ENCODE results near the gene CACNG4.

Gene CACNG4

DNA sequence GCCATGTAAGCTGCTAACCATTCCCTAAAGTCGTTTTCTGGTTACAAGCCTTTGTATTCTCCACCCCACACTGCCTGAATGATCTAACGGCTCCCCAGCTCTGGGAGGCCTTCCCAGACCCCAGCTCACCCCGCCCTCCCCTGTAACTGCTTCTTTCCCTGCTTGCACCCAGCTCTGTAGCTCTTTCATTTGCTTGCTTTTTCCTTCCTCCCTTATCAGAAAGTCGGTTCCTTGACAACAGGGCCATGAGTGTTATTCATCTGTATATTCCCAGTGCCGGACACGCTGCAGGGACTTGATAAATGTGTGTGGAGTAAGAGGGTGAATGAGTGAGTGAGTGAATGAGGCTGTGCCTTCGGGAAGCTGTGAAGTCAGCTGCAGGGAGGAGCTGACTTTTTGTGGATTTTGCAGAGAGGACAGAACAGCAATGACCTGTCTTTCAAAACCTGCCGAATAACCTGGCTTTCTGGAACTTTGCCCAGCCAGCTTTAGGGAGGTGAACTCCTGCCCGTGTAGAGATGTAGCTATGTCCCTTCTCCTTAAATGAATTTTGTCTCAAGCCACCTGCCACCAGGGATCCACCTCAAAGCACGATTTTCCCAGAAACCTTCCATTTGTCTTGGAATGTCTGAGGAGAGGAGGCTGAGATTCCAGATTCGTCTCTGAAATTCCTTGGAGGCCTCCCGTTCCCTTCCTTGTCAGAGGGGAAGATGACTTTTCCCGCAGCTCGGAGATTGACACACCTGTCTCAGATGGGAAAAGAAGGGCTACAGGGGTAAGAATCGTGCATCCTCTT, 20.0 kb upstream of the CACNG4 start:
- no peak for DNase-seq (ENCODE audit: low spot score)

DNA sequence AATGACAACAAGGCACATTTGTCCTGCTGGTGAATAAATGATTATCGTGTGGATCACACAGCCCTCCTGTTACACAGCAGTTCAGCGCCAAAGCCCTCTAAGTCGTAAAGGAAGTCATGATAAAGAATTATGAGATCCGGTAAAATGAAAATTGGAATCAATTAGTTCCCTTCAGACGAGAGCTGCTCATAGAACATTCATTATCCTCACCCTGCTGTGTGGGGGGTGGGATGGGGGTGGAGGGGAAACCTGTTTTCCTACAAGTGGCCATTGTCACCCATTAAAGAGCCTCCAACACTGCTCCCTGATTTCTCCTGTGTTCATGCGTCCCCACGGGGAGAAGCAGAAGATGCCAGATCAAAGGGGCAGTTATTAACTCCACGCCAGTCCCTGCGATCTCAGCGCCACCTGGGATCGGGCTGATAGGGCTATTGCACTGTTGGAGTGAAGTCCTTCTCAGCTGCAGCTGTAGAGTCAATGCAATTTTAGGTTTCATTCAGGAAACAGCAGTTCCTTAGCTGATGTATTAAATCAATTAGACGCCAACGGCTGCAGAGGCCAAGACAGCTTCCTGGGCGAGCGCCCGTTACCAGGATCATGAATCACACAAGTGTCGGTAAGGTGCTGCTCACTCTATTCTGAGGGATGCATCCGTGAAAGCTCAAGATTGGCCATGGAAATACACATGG, 19.2 kb upstream of the CACNG4 start:
- DNase-seq (ENCODE audit: low spot score): no peak

DNA sequence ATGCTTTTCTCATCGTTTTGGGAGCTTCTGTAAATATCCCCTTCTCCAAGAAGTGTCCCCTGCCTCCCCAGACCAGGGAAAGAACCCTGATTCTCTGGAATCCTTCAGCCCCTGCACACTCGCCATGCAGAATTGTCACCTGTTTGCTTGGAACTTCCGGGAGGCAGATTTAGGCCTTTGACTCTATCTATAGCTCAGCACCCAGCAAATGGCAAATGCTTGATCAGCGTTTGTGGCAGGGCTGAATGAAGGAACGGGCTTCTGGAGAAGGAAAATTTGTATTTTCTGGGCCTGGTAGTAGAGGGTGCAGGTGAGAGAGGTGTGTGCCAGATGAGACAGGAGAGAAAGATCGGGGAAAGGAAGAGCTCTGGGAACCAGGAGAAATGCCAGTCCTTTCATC, 18.3 kb upstream of the CACNG4 start:
- DNase-seq (ENCODE audit: low spot score): no peak

DNA sequence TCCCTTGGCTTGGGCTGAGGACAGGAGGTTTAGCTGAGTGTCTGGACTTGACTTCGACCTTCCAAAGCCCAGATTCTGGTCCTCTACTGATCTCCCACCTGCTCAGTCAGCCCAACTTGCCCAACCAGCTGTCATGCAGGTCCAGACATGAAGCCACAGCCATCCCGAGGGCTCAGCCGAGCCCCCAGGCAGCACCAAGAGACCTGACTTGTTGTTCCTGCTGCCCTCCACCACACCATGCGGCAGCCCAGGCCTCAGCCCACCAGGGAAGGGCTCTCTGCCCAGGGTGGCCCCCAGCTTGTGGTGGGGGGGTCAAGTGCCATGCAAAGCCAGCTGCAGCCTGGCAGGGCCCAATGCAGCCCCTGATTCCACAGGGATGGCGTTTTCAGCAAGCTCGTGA, 17.2 kb upstream of the CACNG4 start:
- no peak for DNase-seq (ENCODE audit: low spot score)

DNA sequence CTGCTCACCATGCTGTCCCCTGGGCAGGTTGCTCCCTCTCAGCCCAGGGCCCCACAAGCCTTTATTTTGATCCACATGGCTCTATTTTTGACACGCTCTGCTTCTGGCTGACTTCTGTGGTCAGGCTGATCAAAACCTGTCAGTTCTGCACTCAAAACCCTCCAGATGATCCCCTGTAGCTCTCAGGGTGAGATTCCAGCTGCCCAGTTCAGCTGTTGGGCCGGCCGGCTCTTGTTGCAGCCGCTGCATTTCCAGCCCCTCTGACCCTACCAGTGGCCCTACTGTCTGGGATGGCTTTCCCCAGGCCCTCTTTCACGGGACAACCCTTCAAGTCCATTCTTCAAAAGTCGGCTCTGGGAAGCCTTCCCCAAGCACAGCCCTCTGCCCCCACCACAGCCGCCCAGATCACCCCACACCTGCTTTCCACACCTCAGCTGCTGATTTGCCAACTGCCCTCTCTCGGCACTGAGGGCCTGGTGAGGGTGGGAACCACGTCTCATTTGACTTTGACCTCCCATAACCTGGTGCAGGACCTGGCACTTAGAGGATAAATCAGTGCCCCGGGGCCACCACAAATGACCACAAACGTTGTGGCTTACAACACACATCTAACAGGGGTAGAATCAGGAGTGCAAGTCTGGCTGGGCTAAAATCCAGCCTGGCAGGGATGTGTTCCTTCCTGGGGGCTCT, 16.3 kb upstream of the CACNG4 start:
- DNase-seq (ENCODE audit: low spot score): no peak

DNA sequence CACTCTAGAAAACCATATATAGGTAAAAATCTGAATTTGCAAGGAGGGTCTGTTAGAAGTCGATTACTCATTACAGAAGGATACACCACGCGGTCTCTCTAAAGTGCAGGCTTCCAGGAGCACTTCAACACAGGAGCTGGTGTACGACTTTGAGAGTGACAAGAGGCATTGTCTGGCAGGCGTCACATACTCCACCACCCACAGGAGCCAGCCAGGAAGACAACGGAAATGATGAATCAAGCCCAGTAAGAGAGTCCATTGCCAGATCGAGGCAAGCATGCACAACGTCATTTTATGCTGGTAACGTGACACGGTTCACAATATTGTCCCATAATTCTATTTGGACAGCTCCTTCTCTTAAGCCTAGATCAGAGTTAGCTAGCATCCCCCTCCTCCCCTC, 15.0 kb upstream of the CACNG4 start:
- no peak for DNase-seq (ENCODE audit: low spot score)

DNA sequence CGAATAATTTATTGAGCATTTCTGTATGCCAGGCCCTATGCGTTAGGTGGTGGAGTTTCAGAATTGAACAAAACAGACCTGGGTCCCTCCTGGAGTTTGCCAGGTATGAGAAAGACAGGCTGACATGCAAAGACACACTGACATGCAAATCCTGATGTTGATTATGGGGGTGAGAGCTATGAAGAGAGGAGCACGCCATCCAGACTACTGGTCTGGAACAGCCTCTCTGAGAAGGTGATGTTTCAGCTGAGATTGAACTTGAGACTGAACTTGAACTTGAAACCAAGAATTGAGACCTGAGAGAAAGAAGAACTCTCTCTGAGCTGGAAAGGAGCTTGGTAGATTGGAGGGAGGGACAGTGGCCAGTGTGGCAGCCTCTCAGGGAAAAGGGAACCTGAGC, 14.2 kb upstream of the CACNG4 start:
- no peak for DNase-seq (ENCODE audit: low spot score)

DNA sequence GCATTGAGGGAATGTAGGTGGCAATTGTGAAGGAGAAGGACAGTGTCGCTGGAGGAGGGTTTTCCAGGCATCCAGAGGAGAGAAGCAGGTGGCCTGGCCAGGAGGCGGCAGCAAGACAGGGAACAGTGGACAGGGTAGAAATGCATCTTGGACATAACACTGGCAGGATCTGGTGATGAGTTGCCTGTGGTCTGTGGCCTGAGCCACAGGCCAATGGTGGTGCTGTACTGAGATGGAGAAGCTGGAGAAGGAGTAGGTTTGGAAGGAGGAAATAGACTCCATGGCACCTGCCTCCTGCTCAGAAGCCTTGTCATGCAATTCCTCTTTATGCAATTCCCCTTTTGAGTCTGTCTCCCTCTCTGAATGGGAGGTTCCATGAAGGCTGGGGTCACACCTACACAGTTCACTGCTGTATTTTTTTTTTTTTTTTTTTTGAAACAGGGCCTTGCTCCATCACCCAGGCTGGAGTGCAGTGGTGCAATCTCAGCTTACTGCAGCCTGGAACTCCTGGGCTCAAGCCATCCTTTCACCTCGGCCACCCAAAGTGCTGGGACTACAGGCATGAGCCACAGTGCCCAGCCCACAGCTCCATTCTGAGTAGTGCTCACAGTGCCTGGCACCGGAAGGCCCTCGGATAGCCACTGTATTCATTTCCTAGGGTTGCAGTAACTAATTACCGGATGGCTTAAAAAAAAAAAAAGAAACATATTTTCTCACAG, 13.5 kb upstream of the CACNG4 start:
- DNase-seq (ENCODE audit: low spot score): no peak

DNA sequence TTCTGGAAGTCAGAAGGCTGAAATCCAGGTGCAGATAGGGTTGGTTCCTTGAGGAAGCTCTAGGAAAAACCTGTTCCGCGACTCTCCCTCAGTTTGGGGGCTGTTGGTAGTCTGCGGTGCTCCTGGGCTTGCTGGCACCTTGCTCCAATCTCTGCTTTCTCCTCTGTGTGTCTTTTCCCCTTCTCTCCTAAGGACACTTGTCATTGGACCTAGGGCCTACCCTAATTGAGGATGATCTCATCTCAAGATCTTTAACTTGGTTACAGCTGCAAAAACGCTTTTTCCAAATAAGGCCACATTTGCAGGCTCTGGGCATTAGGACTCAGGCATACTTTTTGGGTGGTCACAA, 12.9 kb upstream of the CACNG4 start:
- no peak for DNase-seq (ENCODE audit: low spot score)

DNA sequence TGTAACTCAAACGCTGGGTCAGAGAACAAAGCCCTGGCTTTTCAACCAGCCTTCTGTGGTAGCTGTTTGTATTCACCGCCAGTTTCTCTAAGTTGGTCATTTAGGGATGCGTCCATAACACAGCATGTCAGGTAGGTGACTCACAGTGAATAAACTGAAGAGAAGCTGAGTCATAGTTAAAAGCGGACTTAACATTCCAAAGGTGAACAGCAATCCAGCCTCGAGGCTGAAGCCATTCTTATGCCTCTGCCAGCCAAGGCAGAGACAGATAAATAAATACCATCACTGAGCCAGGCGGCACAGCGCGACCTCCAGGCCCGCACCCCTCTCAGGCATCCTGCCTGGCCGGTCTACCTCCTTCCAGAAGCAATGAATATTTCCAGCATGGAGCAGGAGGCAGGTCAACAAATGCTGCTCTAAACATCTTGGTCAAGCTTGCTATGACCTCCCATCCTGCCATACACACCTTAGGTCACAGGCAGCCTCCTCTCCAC, 12.4 kb upstream of the CACNG4 start:
- no peak for DNase-seq (ENCODE audit: low spot score)

DNA sequence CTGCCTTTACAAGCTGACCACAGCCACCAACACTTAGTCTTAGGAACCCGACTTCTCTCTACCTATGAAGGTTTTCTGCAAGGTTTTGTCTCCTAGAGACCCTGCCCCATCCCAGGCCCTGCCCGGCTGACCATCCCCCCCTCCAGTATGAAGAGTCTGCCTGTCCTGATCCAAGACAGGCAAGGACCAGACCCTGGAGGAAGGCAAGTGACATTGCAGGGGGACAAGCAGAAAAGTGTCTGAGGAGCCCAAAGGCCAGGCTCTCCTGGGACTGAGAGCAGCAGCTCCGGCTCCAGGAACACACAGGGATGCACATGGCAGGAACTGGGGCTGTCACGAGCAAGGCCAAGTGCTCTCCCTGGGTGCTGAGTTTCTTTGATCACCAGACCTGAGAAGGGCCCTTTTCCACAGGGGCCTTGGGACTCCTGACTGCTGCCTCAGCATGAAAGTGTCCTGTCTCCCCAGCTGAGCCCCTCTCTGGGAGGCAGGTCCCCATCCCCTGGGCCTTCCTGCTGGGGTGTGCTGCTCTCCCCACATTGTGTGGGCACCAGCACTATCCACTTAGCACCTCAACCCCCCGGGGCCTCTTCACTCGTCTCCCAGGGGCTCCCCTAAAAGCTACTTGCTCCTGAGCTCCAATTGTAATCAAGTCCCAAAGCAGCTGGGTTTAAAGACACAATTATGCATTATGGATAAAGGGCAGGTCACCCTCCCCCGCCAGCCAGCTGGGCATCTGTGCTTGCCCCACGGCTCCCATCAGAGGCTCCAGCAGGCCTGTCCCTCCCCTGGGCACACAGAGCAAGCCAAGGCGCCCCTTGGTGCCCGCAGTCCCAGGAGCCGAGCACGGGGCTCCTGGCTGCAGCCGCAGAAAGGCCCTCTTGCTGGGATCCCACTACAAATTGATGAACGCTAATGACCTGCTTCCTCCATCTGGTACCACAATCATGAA, 11.6 kb upstream of the CACNG4 start:
- no peak for DNase-seq (ENCODE audit: low spot score)

DNA sequence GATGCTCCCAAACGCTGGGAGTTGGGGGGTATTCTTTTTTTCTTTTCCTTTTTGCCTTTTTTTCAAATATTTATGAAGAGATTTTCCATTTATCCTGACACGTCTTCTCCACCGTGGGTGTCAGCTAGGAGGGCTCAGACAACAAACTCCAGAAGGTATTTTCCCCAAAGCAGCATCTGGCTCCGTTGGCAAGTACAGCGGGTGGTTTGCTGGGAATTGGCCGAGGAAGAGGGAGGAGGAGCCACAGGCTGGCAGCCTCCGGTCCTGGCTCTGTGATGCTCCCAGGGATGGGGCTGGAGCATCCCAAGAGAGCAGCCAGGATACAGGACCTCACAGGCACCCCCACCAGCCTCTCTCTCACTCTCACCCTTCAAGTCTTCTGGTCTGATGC, 10.9 kb upstream of the CACNG4 start:
- DNase-seq (ENCODE audit: low spot score): no peak

DNA sequence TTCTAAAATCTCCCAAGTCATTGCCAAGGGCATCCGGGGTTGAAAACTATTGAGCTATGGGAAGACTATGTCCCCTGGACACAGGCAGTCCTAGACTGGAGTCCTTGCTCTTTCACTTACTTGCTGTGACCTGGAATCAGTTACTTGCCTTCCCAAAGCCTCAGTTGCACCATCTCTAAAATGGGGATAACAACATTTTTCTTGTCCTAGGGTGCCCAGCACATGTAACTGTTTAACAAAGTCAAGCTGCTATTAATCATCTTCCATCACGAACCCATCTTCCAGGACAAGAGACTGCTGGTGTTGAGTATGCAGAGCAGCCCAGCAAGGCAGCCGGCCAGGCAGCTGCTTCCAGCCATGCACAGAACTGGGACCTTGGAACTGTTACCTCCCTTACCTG, 9.9 kb upstream of the CACNG4 start:
- no peak for DNase-seq (ENCODE audit: low spot score)

DNA sequence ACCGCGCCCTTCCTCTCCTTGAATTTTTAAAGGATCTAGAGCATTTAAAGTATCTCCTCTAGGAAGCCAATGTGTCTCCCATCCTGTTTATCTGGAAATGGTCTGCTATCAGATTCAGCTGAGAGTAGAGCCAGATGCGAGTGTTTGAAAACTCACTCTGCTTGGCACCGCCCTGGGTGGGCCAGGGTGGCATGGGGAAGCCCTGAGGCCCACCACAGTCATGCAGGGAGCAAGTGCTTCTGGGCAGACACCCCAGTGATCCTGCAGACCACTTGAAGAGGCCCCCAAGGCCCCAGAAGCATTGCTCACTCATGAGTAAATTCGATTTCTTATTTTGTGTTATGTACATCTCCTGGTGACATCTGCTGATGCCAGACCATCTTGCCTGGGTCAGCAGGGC, 8.7 kb upstream of the CACNG4 start:
- no peak for DNase-seq (ENCODE audit: low spot score)

DNA sequence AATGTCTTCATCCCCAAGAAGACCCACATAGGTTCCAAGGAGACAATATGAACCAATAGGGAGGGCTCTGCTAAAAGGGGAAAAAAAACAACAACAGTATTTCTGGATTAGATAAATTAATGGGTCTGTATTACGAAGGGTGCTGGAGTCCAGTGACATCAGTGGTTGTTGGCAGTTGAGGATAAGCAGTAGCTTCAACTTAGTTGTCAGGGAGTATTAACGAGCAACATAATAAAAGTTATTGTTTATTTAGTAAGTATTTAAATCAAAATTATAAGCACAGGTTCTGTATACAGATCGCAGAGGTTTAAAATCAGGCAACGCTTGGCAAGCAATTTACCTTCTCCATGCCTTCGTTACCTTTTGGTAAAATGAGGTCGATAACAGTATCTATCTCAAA, 7.6 kb upstream of the CACNG4 start:
- DNase-seq (ENCODE audit: low spot score): no peak

DNA sequence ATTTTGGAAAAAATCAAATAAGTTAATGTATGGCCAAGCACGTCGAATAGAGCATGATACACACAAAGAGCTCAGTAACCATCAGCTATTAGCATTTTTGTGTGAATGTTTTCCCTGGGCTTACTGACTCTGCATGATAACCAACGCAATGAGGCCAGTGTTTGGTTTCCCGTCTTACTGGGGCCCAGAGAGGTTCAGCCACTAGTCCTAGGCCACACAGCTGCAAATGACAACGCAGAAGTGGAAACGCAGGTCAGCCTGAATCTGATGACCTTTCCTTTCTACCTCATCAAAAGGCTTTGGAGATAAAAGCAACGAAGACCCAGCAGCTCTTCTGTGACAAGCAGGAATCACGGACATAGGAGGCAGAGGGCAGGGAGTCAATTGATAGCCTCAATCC, 7.2 kb upstream of the CACNG4 start:
- no peak for DNase-seq (ENCODE audit: low spot score)

DNA sequence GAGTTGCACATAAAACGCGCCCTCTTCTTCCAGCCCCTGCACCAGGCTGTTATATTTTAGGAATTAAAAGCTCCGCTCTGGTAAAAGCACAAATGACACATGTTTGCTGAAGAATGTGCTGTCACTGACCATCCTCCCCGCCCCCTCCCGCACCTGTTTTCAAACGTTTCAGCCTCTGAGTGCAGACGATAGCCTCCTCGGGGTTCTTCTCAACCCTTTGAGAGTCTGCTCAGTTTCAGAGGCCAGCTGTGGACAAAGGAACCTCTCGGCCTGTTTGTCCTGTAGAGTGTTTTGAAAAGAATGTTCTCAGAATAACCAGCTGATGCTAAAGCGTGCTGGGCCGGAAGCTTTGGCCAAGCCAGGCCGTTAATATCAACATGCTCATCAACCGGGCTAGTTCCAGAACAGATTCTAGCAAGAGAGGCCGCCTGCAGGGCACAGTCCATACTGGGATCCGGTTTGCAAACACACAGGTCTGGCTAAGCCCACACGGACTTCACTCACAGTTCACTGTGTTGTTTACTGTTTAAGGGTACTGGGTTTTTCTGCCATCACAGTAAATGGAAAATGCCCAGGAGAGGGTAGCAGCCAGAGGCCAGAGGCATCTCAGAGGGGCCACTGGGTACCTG, 6.4 kb upstream of the CACNG4 start:
- no peak for DNase-seq (ENCODE audit: low spot score)

DNA sequence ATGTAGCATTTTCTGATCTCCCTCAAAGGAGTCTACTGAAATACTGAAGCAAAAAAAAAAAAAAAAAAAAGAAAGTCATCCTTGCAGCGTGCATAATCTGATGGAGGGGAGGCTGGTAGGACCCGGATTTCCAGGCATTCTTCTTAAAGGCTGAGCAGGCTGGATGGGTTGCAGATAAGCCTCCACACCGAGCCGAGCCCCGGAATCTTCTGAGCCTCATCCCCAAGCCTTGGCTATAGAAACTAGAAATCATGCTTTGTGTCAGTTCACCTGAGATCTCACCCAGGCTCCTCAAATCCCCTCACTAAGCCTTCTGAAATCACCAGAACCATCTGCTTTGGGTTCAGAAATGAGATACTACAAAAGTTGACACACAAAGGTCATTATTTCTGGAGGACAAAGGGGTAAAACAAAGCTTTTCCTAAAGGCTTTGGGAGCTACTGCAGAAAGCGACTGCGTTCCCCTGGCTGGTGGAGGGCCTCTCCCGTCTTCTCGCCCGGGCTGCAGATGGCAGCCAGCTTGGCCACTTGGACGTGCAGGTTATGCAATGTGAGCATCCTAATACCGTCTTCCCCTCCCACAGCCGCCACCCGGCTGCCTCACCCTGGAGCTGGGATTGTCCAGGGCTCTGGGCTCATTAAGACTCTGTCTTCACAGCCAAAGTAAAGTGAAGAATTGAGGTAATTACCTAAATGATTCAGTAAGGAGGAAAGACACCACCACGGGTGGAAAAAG, 4.7 kb upstream of the CACNG4 start:
- no peak for DNase-seq (ENCODE audit: low spot score)

DNA sequence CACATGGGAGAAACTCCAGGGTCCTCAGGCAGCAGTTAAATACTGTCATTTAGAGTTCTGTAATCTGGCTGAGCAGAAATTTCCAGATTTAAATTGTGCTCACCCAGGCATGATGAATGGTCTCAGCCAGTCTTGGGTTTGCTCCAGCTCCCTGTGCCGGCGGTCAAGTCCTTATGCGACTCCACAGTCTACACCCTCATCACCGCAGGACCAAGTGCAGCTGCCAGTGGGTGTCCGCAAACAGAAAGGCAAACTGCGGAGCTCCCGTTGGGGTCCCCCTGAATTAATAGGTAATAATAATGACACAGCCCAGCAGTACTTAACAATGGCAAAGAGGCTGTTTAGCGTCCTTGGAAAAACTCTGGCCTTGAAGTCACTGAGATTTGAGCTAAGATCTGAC, 3.9 kb upstream of the CACNG4 start:
- no peak for DNase-seq (ENCODE audit: low spot score)

DNA sequence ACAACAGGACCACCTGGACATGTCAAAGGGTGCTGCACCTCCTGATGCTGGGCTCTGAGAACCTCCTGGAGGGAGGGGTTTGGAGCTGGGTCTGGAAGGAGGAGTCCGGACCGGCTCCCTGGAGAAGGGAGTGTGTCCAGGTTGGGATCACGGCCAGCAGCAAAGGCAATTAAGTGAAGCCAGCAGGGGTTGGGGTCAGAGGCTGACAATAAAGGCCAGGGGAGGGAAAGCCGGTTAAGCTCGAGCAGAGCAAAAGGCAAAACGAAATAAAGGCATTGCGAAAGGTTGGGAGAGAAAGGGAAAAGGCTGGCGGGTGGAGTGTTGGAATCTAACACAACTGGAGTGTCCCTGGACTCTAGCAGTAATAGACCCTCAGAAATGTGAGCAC, 992 bp upstream of the CACNG4 start:
- DNase-seq (ENCODE audit: low spot score): peak; percentile 75

Measured in ecto neural progenitor cell (in vitro differentiated cells).